Measurements from ENCODE around the gene OVCH1. TPM values are rescaled to one million over a fixed set of nuclear protein-coding genes. Genes with fewer than 3 reads are reported as not detected.
"Not testable (repeated sequence)": the region's sequence is repeated elsewhere in the genome, so short reads cannot be mapped to it uniquely, and the experiment has no call there.

Gene OVCH1
- total and polyA plus RNA-seq, 10 donors: 0.03 to 5.7 (median 2.4) TPM

DNA sequence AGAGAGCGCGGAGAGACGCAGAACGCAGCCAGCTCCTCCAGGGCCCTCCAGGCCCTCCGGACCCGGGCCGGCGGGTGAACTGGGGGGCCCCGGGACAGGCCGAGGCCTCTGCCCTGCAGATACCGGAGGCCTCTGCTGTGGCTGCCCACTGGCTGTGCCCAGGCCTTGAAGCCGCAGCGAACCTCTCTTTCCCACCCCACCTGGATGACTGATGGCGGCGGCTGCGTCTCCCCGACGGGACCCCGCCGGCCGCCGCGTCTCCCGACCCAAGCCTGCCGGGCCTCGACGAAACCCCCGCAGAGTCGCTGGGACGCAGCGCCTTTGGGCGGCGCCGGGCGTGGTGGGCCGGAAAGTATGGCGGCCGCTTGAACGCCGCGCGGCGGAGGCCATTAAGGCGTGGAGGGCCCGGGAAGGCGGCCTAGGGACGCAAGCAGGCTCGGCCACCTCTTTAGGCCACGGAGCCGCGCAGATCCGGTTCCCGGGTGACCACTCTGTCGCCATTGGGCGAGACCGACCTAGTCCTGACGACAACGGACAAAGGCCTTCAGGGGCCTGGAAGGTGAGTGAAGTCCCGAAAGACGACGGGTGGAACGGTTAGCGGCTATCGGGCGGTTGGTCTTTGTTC lies 108.1 kb downstream of the OVCH1 start:
- peak; percentile 80 for DNase-seq
- intact Hi-C loops (cut with DNase I; ENCODE audit: low total_unique reads): no loop called here

DNA sequence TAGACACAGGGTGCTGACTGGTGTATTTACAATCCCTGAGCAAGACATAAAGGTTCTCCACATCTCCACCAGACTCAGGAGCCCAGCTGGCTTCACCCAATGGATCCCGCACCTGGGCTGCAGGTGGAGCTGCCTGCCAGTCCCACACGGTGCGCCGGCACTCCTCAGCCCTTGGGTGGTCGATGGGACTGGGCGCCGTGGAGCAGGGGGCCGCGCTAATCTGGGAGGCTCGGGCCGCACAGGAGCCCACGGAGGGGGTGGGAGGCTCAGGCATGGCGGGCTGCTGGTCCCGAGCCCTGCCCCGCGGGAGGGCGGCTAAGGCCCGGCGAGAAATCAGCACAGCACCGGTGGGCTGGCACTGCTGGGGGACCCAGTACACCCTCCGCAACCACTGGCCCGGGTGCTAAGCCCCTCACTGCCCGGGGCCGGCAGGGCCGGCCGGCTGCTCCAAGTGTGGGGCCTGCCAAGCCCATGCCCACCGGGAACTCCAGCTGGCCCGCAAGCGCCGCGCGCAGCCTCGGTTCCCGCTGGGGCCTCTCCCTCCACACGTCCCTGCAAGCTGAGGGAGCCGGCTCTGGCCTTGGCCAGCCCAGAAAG lies 111.3 kb downstream of the OVCH1 start:
- peaks cover 0 to 10% (median 6%) of the 10 kb centered on the region in 6 donors for H3K4me1 ChIP-seq
- H3K27ac ChIP-seq; intact Hi-C loops (cut with DNase I; ENCODE audit: low total_unique reads); H3K36me3 ChIP-seq; H3K27me3 ChIP-seq (replicated peaks in 1 of 7); H3K9me3 ChIP-seq; H3K4me3 ChIP-seq: not testable (repeated sequence)
- peak; percentile 77 for DNase-seq
- WGBS, 5 donors: 92 to 97% (median 95%) methylated on average over 15 to 36 of the region's 36 CpGs

More for the DNA sequence above, 108.1 kb downstream of the OVCH1 start:
- no peaks in the 10 kb centered on the region for H3K36me3 ChIP-seq
- H3K27me3 ChIP-seq (replicated peaks in 1 of 7): no peaks in the 10 kb centered on the region
- no peaks in the 10 kb centered on the region for H3K4me1 ChIP-seq
- peak overlapping the region in 1 of 8 donors; percentile 38 for H3K4me3 ChIP-seq
- no peaks in the 10 kb centered on the region for H3K9me3 ChIP-seq
- H3K27ac ChIP-seq: peak overlapping the region in 4 of 8 donors; percentile 22 to 78 (median 73)
- WGBS, 5 donors: 89 to 97% (median 94%) methylated on average over 61 to 65 of the region's 65 CpGs
- TF ChIP-seq, protein P1, sequence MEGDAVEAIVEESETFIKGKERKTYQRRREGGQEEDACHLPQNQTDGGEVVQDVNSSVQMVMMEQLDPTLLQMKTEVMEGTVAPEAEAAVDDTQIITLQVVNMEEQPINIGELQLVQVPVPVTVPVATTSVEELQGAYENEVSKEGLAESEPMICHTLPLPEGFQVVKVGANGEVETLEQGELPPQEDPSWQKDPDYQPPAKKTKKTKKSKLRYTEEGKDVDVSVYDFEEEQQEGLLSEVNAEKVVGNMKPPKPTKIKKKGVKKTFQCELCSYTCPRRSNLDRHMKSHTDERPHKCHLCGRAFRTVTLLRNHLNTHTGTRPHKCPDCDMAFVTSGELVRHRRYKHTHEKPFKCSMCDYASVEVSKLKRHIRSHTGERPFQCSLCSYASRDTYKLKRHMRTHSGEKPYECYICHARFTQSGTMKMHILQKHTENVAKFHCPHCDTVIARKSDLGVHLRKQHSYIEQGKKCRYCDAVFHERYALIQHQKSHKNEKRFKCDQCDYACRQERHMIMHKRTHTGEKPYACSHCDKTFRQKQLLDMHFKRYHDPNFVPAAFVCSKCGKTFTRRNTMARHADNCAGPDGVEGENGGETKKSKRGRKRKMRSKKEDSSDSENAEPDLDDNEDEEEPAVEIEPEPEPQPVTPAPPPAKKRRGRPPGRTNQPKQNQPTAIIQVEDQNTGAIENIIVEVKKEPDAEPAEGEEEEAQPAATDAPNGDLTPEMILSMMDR (IDR thresholded peaks at IDR 0.05 in 8 of 11, conservative IDR thresholded peaks at IDR 0.05 in 3 of 11): no peak
- TF ChIP-seq POLR2A (IDR thresholded peaks at IDR 0.05): no peak
- TF ChIP-seq POLR2AphosphoS5 (IDR thresholded peaks at IDR 0.05): no peak

DNA sequence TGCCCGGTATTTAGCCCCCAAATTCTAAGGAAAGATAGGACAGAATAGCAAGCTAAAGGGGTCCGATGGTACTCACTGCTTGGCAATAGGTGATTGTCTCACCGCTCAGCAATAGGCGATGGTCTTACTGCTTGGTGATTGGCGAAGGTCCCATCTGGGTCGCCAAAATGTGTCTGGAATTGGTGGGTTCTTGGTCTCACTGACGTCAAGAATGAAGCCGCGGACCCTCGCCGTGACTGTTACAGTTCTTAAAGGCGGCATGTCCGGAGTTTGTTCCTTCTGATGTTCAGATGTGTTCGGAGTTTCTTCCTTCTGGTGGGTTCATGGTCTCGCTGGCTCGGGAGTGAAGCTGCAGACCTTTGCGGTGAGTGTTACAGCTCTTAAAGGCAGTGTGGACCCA lies 112.3 kb downstream of the OVCH1 start:
- H3K4me3 ChIP-seq; H3K27me3 ChIP-seq (replicated peaks in 1 of 7); intact Hi-C loops (cut with DNase I; ENCODE audit: low total_unique reads); H3K36me3 ChIP-seq; DNase-seq; H3K27ac ChIP-seq; H3K9me3 ChIP-seq: not testable (repeated sequence)
- WGBS, 5 donors: 92 to 98% (median 94%) methylated on average over 17 of the region's 17 CpGs
- peaks cover under 1 to 12% (median 8%) of the 10 kb centered on the region in 6 donors for H3K4me1 ChIP-seq

DNA sequence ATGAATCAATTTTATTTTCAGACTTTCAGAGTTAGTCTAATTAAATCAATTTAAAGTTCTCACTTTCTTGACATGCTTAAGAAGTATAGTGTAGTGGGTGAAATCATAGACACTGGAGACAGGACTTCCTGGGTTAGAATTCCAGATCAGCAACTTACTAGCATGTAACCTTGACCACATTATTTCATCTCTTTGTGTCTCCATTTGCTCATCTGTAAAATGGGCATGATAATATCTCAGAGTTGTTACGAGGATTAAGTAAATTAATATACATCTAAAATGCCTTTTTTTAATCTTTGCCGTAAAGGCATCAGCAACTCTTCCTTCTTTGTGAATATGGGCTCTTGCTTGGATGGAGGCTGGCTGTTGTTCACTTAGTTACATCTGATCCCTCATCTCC lies 115.2 kb downstream of the OVCH1 start:
- Histone ChIP-seq H3K4me3 (no peak overlapping the region), H3K36me3 (peaks cover 0 to 11% (median 0%) of the 10 kb centered on the region in 6 donors), H3K27me3 (replicated peaks in 1 of 7) (no peaks in the 10 kb centered on the region), H3K9me3 (no peaks in the 10 kb centered on the region), H3K27ac (peak overlapping the region in 2 of 8 donors; percentile 95 to 96), H3K4me1 (peaks cover 14 to 42% (median 29%) of the 10 kb centered on the region in 6 donors)
- no peak for DNase-seq
- intact Hi-C loops (cut with DNase I; ENCODE audit: low total_unique reads): no loop called here
- no peak for TF ChIP-seq POLR2A (IDR thresholded peaks at IDR 0.05)
- no peak for TF ChIP-seq POLR2AphosphoS5 (IDR thresholded peaks at IDR 0.05)
- TF ChIP-seq, protein P1 (IDR thresholded peaks at IDR 0.05 in 8 of 11, conservative IDR thresholded peaks at IDR 0.05 in 3 of 11): no peak
- 94 to 100% (median 98%) methylated on average over 2 of the region's 2 CpGs for WGBS, 5 donors

Measured in spleen (tissue), 11 donors.